Measurements from ENCODE around the gene TRIM50. TPM values are rescaled to one million over a fixed set of nuclear protein-coding genes. Genes with fewer than 3 reads are reported as not detected.
"Not testable (repeated sequence)": the region's sequence is repeated elsewhere in the genome, so short reads cannot be mapped to it uniquely, and the experiment has no call there.

The TRIM50 gene
- total RNA-seq, 1 experiment from 2014 or later: not detected

DNA sequence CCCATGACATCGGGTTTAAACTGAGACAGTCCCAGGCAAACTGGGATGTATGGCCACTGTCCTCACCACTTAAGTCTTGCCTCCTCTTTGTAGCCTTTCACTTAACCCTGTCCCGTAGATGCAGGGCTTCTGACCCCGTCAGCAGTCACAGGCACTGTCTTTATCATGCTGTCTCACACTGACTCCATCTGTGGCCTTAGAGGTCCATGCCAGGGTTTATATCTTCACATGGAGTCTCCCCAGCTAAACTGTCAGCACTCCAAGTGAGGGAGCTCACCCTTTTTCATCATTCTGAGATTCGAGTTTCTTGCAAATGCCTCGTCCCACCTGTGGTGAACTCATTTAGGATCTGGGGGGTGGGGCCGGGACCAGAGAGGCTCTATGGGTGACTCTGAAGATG lies 2.9 kb upstream of the TRIM50 start:
- no peak overlapping the region for H3K9ac ChIP-seq (ENCODE audit: low read length)
- H3F3A ChIP-seq (ENCODE audit: low read length, unreplicated experiment): no peaks in the 10 kb centered on the region
- CTCF ChIA-PET: no interaction called here
- H3K4me2 ChIP-seq (ENCODE audit: low read length): no peak overlapping the region
- DNase-seq: no peak
- TF ChIP-seq EZH2phosphoT487 (IDR thresholded peaks at IDR 0.05; ENCODE audit: borderline replicate concordance, low read length) (no peak), EZH2 (IDR thresholded peaks at IDR 0.05; ENCODE audit: low read length, unreplicated experiment) (no peak)
- TF ChIP-seq, protein P1, sequence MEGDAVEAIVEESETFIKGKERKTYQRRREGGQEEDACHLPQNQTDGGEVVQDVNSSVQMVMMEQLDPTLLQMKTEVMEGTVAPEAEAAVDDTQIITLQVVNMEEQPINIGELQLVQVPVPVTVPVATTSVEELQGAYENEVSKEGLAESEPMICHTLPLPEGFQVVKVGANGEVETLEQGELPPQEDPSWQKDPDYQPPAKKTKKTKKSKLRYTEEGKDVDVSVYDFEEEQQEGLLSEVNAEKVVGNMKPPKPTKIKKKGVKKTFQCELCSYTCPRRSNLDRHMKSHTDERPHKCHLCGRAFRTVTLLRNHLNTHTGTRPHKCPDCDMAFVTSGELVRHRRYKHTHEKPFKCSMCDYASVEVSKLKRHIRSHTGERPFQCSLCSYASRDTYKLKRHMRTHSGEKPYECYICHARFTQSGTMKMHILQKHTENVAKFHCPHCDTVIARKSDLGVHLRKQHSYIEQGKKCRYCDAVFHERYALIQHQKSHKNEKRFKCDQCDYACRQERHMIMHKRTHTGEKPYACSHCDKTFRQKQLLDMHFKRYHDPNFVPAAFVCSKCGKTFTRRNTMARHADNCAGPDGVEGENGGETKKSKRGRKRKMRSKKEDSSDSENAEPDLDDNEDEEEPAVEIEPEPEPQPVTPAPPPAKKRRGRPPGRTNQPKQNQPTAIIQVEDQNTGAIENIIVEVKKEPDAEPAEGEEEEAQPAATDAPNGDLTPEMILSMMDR (conservative IDR thresholded peaks at IDR 0.05; ENCODE audit: low read depth, low read length): no peak
- H3K27me3 ChIP-seq (ENCODE audit: low read length): no peaks in the 10 kb centered on the region
- H3K27ac ChIP-seq (ENCODE audit: low read length): no peak overlapping the region
- BruUV-seq (replicated peaks): no TSS peak
- H3K9me3 ChIP-seq (ENCODE audit: low read length): no peaks in the 10 kb centered on the region
- no peaks in the 10 kb centered on the region for H3K9me2 ChIP-seq (replicated peaks; ENCODE audit: low read length)
- H3K79me2 ChIP-seq (ENCODE audit: low read length): no peaks in the 10 kb centered on the region
- no peak for ATAC-seq
- intact Hi-C loops (cut with micrococcal nuclease): no loop called here
- H3K4me3 ChIP-seq (ENCODE audit: low read length): no peak overlapping the region
- POLR2A ChIA-PET (ENCODE audit: unreplicated experiment): no interaction called here
- H3K4me1 ChIP-seq (ENCODE audit: insufficient read depth, low read length): no peaks in the 10 kb centered on the region
- no peaks in the 10 kb centered on the region for H4K20me1 ChIP-seq (ENCODE audit: low read length)
- H3K36me3 ChIP-seq (ENCODE audit: low read depth, low read length): no peaks in the 10 kb centered on the region
- no peak overlapping the region for H2AFZ ChIP-seq (ENCODE audit: low read length)

GRCh38 chr7:73329861-73330581 lies 2.1 kb upstream of the TRIM50 start:
- peak; percentile 59 for ATAC-seq
- no TSS peak for BruUV-seq (replicated peaks)
- DNase-seq: no peak
- no peaks in the 10 kb centered on the region for H3F3A ChIP-seq (ENCODE audit: low read length, unreplicated experiment)
- no peak overlapping the region for H3K27ac ChIP-seq (ENCODE audit: low read length)
- H3K79me2 ChIP-seq (ENCODE audit: low read length): no peaks in the 10 kb centered on the region
- CTCF ChIA-PET: no interaction called here
- no peak overlapping the region for H3K4me3 ChIP-seq (ENCODE audit: low read length)
- H2AFZ ChIP-seq (ENCODE audit: low read length): 0 out of 2 replicates have a peak overlapping the region, but pooled peaks have one; percentile 22
- H3K9me3 ChIP-seq (ENCODE audit: low read length): no peaks in the 10 kb centered on the region
- intact Hi-C loops (cut with micrococcal nuclease): no loop called here
- TF ChIP-seq EZH2phosphoT487 (IDR thresholded peaks at IDR 0.05; ENCODE audit: borderline replicate concordance, low read length) (no peak), EZH2 (IDR thresholded peaks at IDR 0.05; ENCODE audit: low read length, unreplicated experiment) (no peak)
- TF ChIP-seq, protein P1 (conservative IDR thresholded peaks at IDR 0.05; ENCODE audit: low read depth, low read length): no peak
- POLR2A ChIA-PET (ENCODE audit: unreplicated experiment): interaction anchor here (0.6 kb wide), 1 partner anchor 417 kb away, joined by 5 read pairs; no protein-coding TSS in a partner anchor
- H4K20me1 ChIP-seq (ENCODE audit: low read length): no peaks in the 10 kb centered on the region
- no peaks in the 10 kb centered on the region for H3K27me3 ChIP-seq (ENCODE audit: low read length)
- H3K9ac ChIP-seq (ENCODE audit: low read length): no peak overlapping the region
- H3K9me2 ChIP-seq (replicated peaks; ENCODE audit: low read length): no peaks in the 10 kb centered on the region
- H3K36me3 ChIP-seq (ENCODE audit: low read depth, low read length): no peaks in the 10 kb centered on the region
- H3K4me1 ChIP-seq (ENCODE audit: insufficient read depth, low read length): no peaks in the 10 kb centered on the region
- no peak overlapping the region for H3K4me2 ChIP-seq (ENCODE audit: low read length)

DNA sequence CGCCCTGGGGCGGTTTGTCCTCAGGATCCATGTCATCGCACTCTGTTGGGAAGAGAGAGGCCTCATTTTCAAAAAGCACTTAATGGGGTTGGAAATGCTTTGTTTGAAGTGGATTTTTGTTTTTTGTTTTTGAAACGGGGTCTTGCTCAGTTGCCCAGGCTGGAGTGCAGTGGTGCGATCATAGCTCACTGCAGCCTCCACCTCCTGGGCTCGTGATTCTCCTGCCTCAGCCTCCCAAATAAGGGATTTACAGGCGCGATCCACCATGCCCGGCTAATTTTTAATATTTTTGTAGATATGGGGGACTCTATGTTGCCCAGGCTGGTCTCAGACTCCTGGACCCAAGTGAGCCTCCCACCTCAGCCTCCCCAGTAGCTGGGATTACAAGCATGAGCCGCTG lies 814 bp upstream of the TRIM50 start:
- H3K79me2 ChIP-seq (ENCODE audit: low read length): no peaks in the 10 kb centered on the region
- H3K9me2 ChIP-seq (replicated peaks; ENCODE audit: low read length): no peaks in the 10 kb centered on the region
- no peaks in the 10 kb centered on the region for H3K9me3 ChIP-seq (ENCODE audit: low read length)
- H3K27me3 ChIP-seq (ENCODE audit: low read length): no peaks in the 10 kb centered on the region
- H3K4me2 ChIP-seq (ENCODE audit: low read length): no peak overlapping the region
- CTCF ChIA-PET: no interaction called here
- POLR2A ChIA-PET (ENCODE audit: unreplicated experiment): no interaction called here
- no peak overlapping the region for H3K4me3 ChIP-seq (ENCODE audit: low read length)
- no peaks in the 10 kb centered on the region for H3F3A ChIP-seq (ENCODE audit: low read length, unreplicated experiment)
- no peak overlapping the region for H3K27ac ChIP-seq (ENCODE audit: low read length)
- no peaks in the 10 kb centered on the region for H3K4me1 ChIP-seq (ENCODE audit: insufficient read depth, low read length)
- H3K36me3 ChIP-seq (ENCODE audit: low read depth, low read length): no peaks in the 10 kb centered on the region
- no peak overlapping the region for H3K9ac ChIP-seq (ENCODE audit: low read length)
- TF ChIP-seq EZH2phosphoT487 (IDR thresholded peaks at IDR 0.05; ENCODE audit: borderline replicate concordance, low read length) (no peak), EZH2 (IDR thresholded peaks at IDR 0.05; ENCODE audit: low read length, unreplicated experiment) (no peak)
- TF ChIP-seq, protein P1 (conservative IDR thresholded peaks at IDR 0.05; ENCODE audit: low read depth, low read length): no peak
- H2AFZ ChIP-seq (ENCODE audit: low read length): no peak overlapping the region
- BruUV-seq (replicated peaks): no TSS peak
- no peak for ATAC-seq
- intact Hi-C loops (cut with micrococcal nuclease): no loop called here
- no peaks in the 10 kb centered on the region for H4K20me1 ChIP-seq (ENCODE audit: low read length)
- DNase-seq: no peak

- H3K9me2 ChIP-seq (replicated peaks; ENCODE audit: low read length); BruUV-seq (replicated peaks); CTCF ChIA-PET; H3K4me3 ChIP-seq (ENCODE audit: low read length); H2AFZ ChIP-seq (ENCODE audit: low read length); H3K27me3 ChIP-seq (ENCODE audit: low read length); H3K4me2 ChIP-seq (ENCODE audit: low read length); H3K27ac ChIP-seq (ENCODE audit: low read length); H3F3A ChIP-seq (ENCODE audit: low read length, unreplicated experiment); intact Hi-C loops (cut with micrococcal nuclease); H3K79me2 ChIP-seq (ENCODE audit: low read length); POLR2A ChIA-PET (ENCODE audit: unreplicated experiment); DNase-seq; H3K36me3 ChIP-seq (ENCODE audit: low read depth, low read length); H3K4me1 ChIP-seq (ENCODE audit: insufficient read depth, low read length); ATAC-seq; H4K20me1 ChIP-seq (ENCODE audit: low read length); H3K9me3 ChIP-seq (ENCODE audit: low read length); H3K9ac ChIP-seq (ENCODE audit: low read length): not testable (repeated sequence)
Measured at GRCh38 chr7:73327449-73327848, 433 bp downstream of the TRIM50 start.

All from PC-3 (cell line).